ENCODE measurements around the gene NUP107.

The NUP107 gene

DNA sequence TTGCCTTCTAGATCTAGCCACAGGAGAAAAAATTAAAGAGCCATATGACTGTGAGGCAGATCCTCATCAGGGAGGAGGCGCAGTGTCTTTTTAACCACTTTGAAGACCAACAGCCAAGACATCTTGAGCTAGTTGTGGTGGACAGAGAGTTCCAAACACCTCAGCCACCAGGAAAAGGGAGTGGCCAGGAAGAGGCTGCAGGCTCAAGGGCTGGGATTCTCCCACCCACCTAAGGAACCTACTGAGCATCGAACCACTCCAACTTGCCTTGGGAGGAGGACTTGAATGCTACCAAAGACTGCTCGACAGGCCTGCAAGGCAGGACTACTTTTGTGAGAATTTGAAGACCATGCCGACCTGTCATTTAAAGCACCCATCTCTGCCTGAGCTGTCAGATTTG is 106.7 kb downstream of the NUP107 start:
- no peaks in the 10 kb centered on the region for H3K27me3 ChIP-seq (replicated peaks; ENCODE audit: insufficient read depth, low read length)
- no peak for DNase-seq
- no peaks in the 10 kb centered on the region for H3F3A ChIP-seq (ENCODE audit: insufficient read depth, low read length)
- H3K79me2 ChIP-seq (ENCODE audit: low read length), result no peaks in the 10 kb centered on the region
- H2AFZ ChIP-seq (ENCODE audit: low read length), result peak overlapping the region; percentile 2; the same call in 1 of the 2 replicates
- H4K20me1 ChIP-seq (ENCODE audit: insufficient read depth, low read length), result no peaks in the 10 kb centered on the region
- H3K27ac ChIP-seq (ENCODE audit: low read length), result no peak overlapping the region
- no peak overlapping the region for H3K4me2 ChIP-seq (ENCODE audit: low read depth, low read length)
- TF ChIP-seq EZH2phosphoT487 (IDR thresholded peaks at IDR 0.05; ENCODE audit: low read length), result no peak
- H3K9me2 ChIP-seq (replicated peaks; ENCODE audit: insufficient read depth, low read length), result no peaks in the 10 kb centered on the region
- no peaks in the 10 kb centered on the region for H3K36me3 ChIP-seq (replicated peaks; ENCODE audit: insufficient read depth, low read length)
- 0 out of 2 replicates have a peak, but pooled peaks cover 4% of the 10 kb centered on the region for H3K4me1 ChIP-seq (ENCODE audit: low read length)
- no peaks in the 10 kb centered on the region for H3K9me3 ChIP-seq (replicated peaks; ENCODE audit: insufficient read depth, low read length)
- H3K4me3 ChIP-seq (ENCODE audit: low read length), result no peak overlapping the region
- no peak overlapping the region for H3K9ac ChIP-seq (ENCODE audit: low read length)

DNA sequence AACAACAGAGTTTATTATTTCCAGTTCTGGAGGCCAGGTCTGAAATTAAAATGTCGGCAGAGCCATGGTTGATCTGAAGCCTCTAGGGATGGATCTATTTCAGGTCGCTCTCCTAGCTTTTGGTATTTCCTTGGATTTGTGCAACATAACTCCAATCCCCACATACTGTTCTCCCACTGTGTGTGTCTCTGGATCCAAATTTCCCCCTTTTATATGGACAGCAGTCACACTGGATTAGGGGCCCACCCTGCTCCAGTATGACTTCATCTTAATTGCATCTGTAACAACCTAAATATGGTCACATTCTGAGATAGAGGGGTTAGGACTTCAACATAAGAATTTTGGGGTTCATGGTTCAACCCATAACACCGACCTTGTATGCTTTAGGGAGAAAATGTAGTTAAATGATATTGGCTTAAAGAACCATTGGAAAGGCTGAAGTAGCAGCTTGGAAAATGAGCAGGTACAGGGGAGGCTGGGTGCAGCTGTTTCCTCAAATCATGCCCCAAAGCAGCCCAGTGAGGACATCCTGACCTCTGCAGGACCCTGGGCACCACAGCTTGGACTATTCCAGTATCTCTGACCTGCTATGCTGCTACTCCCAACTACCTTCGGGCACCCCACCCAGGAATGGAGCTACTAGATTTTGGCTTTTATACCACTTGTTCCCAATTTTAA is 107.3 kb downstream of the NUP107 start:
- H3K4me3 ChIP-seq (ENCODE audit: low read length), result no peak overlapping the region
- H3K27ac ChIP-seq (ENCODE audit: low read length), result no peak overlapping the region
- H3K9me3 ChIP-seq (replicated peaks; ENCODE audit: insufficient read depth, low read length), result no peaks in the 10 kb centered on the region
- no peak overlapping the region for H3K9ac ChIP-seq (ENCODE audit: low read length)
- no peaks in the 10 kb centered on the region for H4K20me1 ChIP-seq (ENCODE audit: insufficient read depth, low read length)
- no peaks in the 10 kb centered on the region for H3K79me2 ChIP-seq (ENCODE audit: low read length)
- 0 out of 2 replicates have a peak, but pooled peaks cover 4% of the 10 kb centered on the region for H3K4me1 ChIP-seq (ENCODE audit: low read length)
- TF ChIP-seq, protein P1, sequence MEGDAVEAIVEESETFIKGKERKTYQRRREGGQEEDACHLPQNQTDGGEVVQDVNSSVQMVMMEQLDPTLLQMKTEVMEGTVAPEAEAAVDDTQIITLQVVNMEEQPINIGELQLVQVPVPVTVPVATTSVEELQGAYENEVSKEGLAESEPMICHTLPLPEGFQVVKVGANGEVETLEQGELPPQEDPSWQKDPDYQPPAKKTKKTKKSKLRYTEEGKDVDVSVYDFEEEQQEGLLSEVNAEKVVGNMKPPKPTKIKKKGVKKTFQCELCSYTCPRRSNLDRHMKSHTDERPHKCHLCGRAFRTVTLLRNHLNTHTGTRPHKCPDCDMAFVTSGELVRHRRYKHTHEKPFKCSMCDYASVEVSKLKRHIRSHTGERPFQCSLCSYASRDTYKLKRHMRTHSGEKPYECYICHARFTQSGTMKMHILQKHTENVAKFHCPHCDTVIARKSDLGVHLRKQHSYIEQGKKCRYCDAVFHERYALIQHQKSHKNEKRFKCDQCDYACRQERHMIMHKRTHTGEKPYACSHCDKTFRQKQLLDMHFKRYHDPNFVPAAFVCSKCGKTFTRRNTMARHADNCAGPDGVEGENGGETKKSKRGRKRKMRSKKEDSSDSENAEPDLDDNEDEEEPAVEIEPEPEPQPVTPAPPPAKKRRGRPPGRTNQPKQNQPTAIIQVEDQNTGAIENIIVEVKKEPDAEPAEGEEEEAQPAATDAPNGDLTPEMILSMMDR (IDR thresholded peaks at IDR 0.05; ENCODE audit: low read length), result no peak
- TF ChIP-seq EZH2 (optimal IDR thresholded peaks at IDR 0.05; ENCODE audit: low read depth, low read length), result no peak
- no peak for TF ChIP-seq EZH2phosphoT487 (IDR thresholded peaks at IDR 0.05; ENCODE audit: low read length)
- no peak for DNase-seq
- no peaks in the 10 kb centered on the region for H3F3A ChIP-seq (ENCODE audit: insufficient read depth, low read length)
- H2AFZ ChIP-seq (ENCODE audit: low read length), result no peak overlapping the region
- no peaks in the 10 kb centered on the region for H3K27me3 ChIP-seq (replicated peaks; ENCODE audit: insufficient read depth, low read length)
- H3K4me2 ChIP-seq (ENCODE audit: low read depth, low read length), result no peak overlapping the region
- no peaks in the 10 kb centered on the region for H3K9me2 ChIP-seq (replicated peaks; ENCODE audit: insufficient read depth, low read length)
- H3K36me3 ChIP-seq (replicated peaks; ENCODE audit: insufficient read depth, low read length), result no peaks in the 10 kb centered on the region

DNA sequence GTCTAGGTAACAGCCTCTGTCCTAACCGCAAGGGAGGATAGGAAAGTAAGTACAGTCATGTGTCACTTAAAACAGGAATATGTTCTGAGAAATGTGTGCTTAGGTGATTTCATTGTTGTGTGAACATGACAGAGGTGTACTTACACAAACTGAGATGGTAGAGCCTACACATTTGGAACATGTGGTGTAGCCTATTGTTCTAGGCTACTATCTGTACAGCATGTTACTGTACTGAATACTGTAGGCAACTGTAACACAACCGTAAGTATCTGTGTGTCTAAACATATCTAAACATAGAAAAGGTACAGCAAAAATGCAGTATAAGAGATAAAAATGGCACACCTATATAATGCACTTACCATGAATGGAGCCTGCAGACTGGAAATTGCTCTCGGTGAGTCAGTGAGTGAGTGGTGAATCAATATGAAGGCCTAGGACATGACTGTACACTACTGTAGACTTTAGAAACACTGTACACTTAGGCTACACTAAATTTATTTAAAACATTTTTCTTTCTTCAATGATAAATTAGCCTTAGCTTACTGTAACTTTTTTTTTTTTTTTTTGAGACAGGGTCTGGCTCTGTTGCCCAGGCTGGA is 108.0 kb downstream of the NUP107 start:
- H3K27ac ChIP-seq (ENCODE audit: low read length), result no peak overlapping the region
- H3K9me2 ChIP-seq (replicated peaks; ENCODE audit: insufficient read depth, low read length), result no peaks in the 10 kb centered on the region
- H3K4me3 ChIP-seq (ENCODE audit: low read length), result no peak overlapping the region
- DNase-seq, result no peak
- H3K4me1 ChIP-seq (ENCODE audit: low read length), result 0 out of 2 replicates have a peak, but pooled peaks cover 4% of the 10 kb centered on the region
- H4K20me1 ChIP-seq (ENCODE audit: insufficient read depth, low read length), result no peaks in the 10 kb centered on the region
- H3K9ac ChIP-seq (ENCODE audit: low read length), result no peak overlapping the region
- TF ChIP-seq, protein P1 (IDR thresholded peaks at IDR 0.05; ENCODE audit: low read length), result no peak
- TF ChIP-seq EZH2phosphoT487 (IDR thresholded peaks at IDR 0.05; ENCODE audit: low read length) (no peak), EZH2 (optimal IDR thresholded peaks at IDR 0.05; ENCODE audit: low read depth, low read length) (no peak)
- H3F3A ChIP-seq (ENCODE audit: insufficient read depth, low read length), result no peaks in the 10 kb centered on the region
- H3K36me3 ChIP-seq (replicated peaks; ENCODE audit: insufficient read depth, low read length), result no peaks in the 10 kb centered on the region
- no peaks in the 10 kb centered on the region for H3K79me2 ChIP-seq (ENCODE audit: low read length)
- H3K4me2 ChIP-seq (ENCODE audit: low read depth, low read length), result no peak overlapping the region
- H3K27me3 ChIP-seq (replicated peaks; ENCODE audit: insufficient read depth, low read length), result no peaks in the 10 kb centered on the region
- no peaks in the 10 kb centered on the region for H3K9me3 ChIP-seq (replicated peaks; ENCODE audit: insufficient read depth, low read length)
- no peak overlapping the region for H2AFZ ChIP-seq (ENCODE audit: low read length)

Measured in MM.1S (cell line).